Activated CD8-positive, alpha-beta memory T cell treated with anti-CD3 and anti-CD28 coated beads, Interleukin-2, amount 50 U/mL, for 48 hours (primary cell): Measurements from ENCODE around the gene SLC66A3.

Experiments used
- DNase-seq: peaks from one replicate; pipeline ENCODE4 v3.0.0-alpha.2; 2020

Gene SLC66A3

GRCh38 chr2:11155381-11156035, at the start of gene SLC66A3:
TSS of gene SLC66A3 (plus strand) at chr2:11155467. CDS start at chr2:11155547, 80 bp downstream.
- DNase-seq, result no peak

GRCh38 chr2:11109002-11109401, 46.3 kb upstream of the SLC66A3 start:
- DNase-seq, result no peak

- DNase-seq, result no peak
These were observed 42.3 kb upstream of the SLC66A3 start for GRCh38 chr2:11112870-11113428.

- no peak for DNase-seq
These were observed 37.5 kb upstream of the SLC66A3 start for GRCh38 chr2:11117776-11118175.

GRCh38 chr2:11118761-11119160, 36.5 kb upstream of the SLC66A3 start:
- no peak for DNase-seq

- DNase-seq, result no peak
These were observed 34.0 kb upstream of the SLC66A3 start for GRCh38 chr2:11121099-11121822.

- no peak for DNase-seq
These were observed 33.5 kb upstream of the SLC66A3 start for GRCh38 chr2:11121823-11122155.

GRCh38 chr2:11122380-11122779, 32.9 kb upstream of the SLC66A3 start:
- no peak for DNase-seq

- DNase-seq, result no peak
These were observed 32.1 kb upstream of the SLC66A3 start for GRCh38 chr2:11123001-11123809.

GRCh38 chr2:11123856-11124759, 31.2 kb upstream of the SLC66A3 start:
- DNase-seq, result peak; percentile 90

GRCh38 chr2:11124760-11125068, 30.6 kb upstream of the SLC66A3 start:
- DNase-seq, result no peak

- no peak for DNase-seq
These were observed 27.5 kb upstream of the SLC66A3 start for GRCh38 chr2:11127761-11128160.

GRCh38 chr2:11128243-11128951, 26.9 kb upstream of the SLC66A3 start:
- no peak for DNase-seq

- DNase-seq, result peak; percentile 83
These were observed 25.4 kb upstream of the SLC66A3 start for GRCh38 chr2:11129598-11130449.

- no peak for DNase-seq
These were observed 23.9 kb upstream of the SLC66A3 start for GRCh38 chr2:11131166-11131920.

- DNase-seq, result no peak
These were observed 23.1 kb upstream of the SLC66A3 start for GRCh38 chr2:11132036-11132671.

- no peak for DNase-seq
These were observed 21.9 kb upstream of the SLC66A3 start for GRCh38 chr2:11133238-11133935.

GRCh38 chr2:11133936-11134320, 21.3 kb upstream of the SLC66A3 start:
- DNase-seq, result no peak

- DNase-seq, result no peak
These were observed 20.9 kb upstream of the SLC66A3 start for GRCh38 chr2:11134349-11134748.
